ENCODE measurements around the gene SERPINA10. TPM values are rescaled to one million over a fixed set of nuclear protein-coding genes. Genes with fewer than 3 reads are reported as not detected.

Gene SERPINA10
- polyA plus RNA-seq, 1 of the 3 experiments (the other 2 are of a cell fraction), result not detected

GRCh38 chr14:94330857-94331256 is 37.8 kb upstream of the SERPINA10 start (continued):
- no peak for TF ChIP-seq USF1 (IDR thresholded peaks at IDR 0.05; ENCODE audit: borderline replicate concordance, low read depth)
- no peak for TF ChIP-seq ELF1 (IDR thresholded peaks at IDR 0.05)

GRCh38 chr14:94330432-94330831 is 37.4 kb upstream of the SERPINA10 start:
- no CpG with 5 or more reads among the region's 3 CpGs for WGBS (ENCODE audit: low lambda C conversion rate)
- no peaks in the 10 kb centered on the region for H4K20me1 ChIP-seq (ENCODE audit: insufficient read depth)
- no peaks in the 10 kb centered on the region for H3K4me1 ChIP-seq (ENCODE audit: control insufficient read depth in 1 of 2, insufficient read depth in 2 of 2, low read depth in 1 of 2, low read length in 1 of 2)
- no peak overlapping the region for H3K4me2 ChIP-seq
- H3K79me2 ChIP-seq (ENCODE audit: insufficient read depth), result no peaks in the 10 kb centered on the region
- ChIA-PET CTCF (interaction anchor here (1.2 kb wide), 1 partner anchor 156 kb away, joined by 3 read pairs; no protein-coding TSS in a partner anchor), POLR2A (no interaction called here)
- H3K4me3 ChIP-seq (ENCODE audit: low read depth in 2 of 2, low read length in 1 of 2), result no peak overlapping the region
- H3K36me3 ChIP-seq (replicated peaks in 1 of 2; ENCODE audit: control insufficient read depth in 1 of 2, insufficient read depth in 2 of 2, low read length in 1 of 2), result no peaks in the 10 kb centered on the region
- no peak overlapping the region for H2AFZ ChIP-seq (ENCODE audit: low read depth)
- TF ChIP-seq USF1 (IDR thresholded peaks at IDR 0.05; ENCODE audit: borderline replicate concordance, low read depth) (no peak), GATA2 (CRISPR knock-in tag; IDR thresholded peaks at IDR 0.05) (no peak), REST (IDR thresholded peaks at IDR 0.05; ENCODE audit: low read depth, low read length) (no peak), GABPA (IDR thresholded peaks at IDR 0.05; ENCODE audit: low read depth) (no peak), MXI1 (IDR thresholded peaks at IDR 0.05; ENCODE audit: low read depth, low read length) (no peak), RCOR1 (IDR thresholded peaks at IDR 0.05; ENCODE audit: low read length) (no peak), POLR2AphosphoS5 (IDR thresholded peaks at IDR 0.05; ENCODE audit: low read depth, low read length) (no peak), SIN3A (IDR thresholded peaks at IDR 0.05; ENCODE audit: borderline replicate concordance, low read depth, low read length) (no peak), RFX5 (IDR thresholded peaks at IDR 0.05; ENCODE audit: low read length) (no peak), YY1 (IDR thresholded peaks at IDR 0.05; ENCODE audit: low read depth) (no peak), PBX3 (IDR thresholded peaks at IDR 0.05) (no peak), FOXM1 (IDR thresholded peaks at IDR 0.05; ENCODE audit: low read depth) (no peak), IRF3 (IDR thresholded peaks at IDR 0.05; ENCODE audit: low read depth, low read length) (no peak)
- no peaks in the 10 kb centered on the region for H3K27me3 ChIP-seq (ENCODE audit: insufficient read depth)
- H3K9ac ChIP-seq, result no peak overlapping the region
- no peaks in the 10 kb centered on the region for H3K9me3 ChIP-seq
- H3F3A ChIP-seq (replicated peaks; ENCODE audit: insufficient read depth), result no peaks in the 10 kb centered on the region
- H3K9me2 ChIP-seq, result no peaks in the 10 kb centered on the region
- DNase-seq, result no peak
- no peak overlapping the region for H3K27ac ChIP-seq (ENCODE audit: low read depth in 2 of 2, low read length in 1 of 2)

Measured in SK-N-SH (cell line).